Loucy (cell line): Measurements from ENCODE around the gene TRPM3.

Experiments used
- EZH2phosphoT487 ChIP-seq: fragments of 200-600 bp; IDR thresholded peaks from 2 replicates; pipeline ENCODE4 v1.6.1; 2018; ENCODE audit warnings: antibody characterized with exemption, mild to moderate bottlenecking, moderate library complexity, borderline replicate concordance
- TF ChIP-seq, protein P1 (sequence below): fragments of 200-600 bp; sonication (generic); conservative IDR thresholded peaks from 2 replicates; pipeline ENCODE4 v1.5.1; 2014; ENCODE audit warnings: mild to moderate bottlenecking, antibody characterized with exemption, low read length

DNA sequence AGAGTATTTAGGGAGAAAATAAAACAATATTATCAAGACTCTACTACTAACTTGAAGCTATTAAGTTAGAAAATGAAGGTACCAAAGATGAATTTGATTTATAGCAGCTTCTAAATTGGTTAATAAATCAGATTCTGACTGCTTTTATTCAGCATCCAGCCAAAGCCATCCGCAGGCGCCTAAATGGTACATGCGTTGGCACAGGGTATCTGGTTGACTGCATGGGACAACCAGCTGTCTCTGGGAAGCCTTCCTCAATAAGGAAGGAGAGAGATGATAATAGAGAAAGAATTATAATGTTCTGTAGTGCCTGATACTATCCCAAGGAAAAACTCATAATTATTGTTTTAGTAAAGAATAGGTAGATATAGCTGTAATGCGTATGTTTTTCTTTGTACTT lies 9.1 kb upstream of the TRPM3 start:
- TF ChIP-seq, protein P1, sequence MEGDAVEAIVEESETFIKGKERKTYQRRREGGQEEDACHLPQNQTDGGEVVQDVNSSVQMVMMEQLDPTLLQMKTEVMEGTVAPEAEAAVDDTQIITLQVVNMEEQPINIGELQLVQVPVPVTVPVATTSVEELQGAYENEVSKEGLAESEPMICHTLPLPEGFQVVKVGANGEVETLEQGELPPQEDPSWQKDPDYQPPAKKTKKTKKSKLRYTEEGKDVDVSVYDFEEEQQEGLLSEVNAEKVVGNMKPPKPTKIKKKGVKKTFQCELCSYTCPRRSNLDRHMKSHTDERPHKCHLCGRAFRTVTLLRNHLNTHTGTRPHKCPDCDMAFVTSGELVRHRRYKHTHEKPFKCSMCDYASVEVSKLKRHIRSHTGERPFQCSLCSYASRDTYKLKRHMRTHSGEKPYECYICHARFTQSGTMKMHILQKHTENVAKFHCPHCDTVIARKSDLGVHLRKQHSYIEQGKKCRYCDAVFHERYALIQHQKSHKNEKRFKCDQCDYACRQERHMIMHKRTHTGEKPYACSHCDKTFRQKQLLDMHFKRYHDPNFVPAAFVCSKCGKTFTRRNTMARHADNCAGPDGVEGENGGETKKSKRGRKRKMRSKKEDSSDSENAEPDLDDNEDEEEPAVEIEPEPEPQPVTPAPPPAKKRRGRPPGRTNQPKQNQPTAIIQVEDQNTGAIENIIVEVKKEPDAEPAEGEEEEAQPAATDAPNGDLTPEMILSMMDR, result no peak
- TF ChIP-seq EZH2phosphoT487, result no peak
